Omental fat pad (tissue), 4 donors: ENCODE measurements around the gene SLC9A1. TPM values are rescaled to one million over a fixed set of nuclear protein-coding genes. Genes with fewer than 3 reads are reported as not detected.

ENCODE experiments used
- ATAC-seq: fragments of 150-250 bp; one replicate; pipeline ENCODE4 v1.9.1; 2016; ENCODE audit warnings: mild to moderate bottlenecking, moderate library complexity; ENCODE audit not compliant: low FRiP score
- DNase-seq: peaks from one replicate; pipeline ENCODE4 v3.0.0-alpha.2; 2019; ENCODE audit warnings: low spot score
- CTCF ChIP-seq, 3 donors: fragments of 450-650 bp; IDR thresholded peaks; one replicate each; pipeline ENCODE4 v1.5.1; 2016 to 2017; ENCODE audit warnings: antibody characterized with exemption in 3 of 3, mild to moderate bottlenecking in 3 of 3, moderate library complexity in 2 of 3
- total RNA-seq, 4 donors: library from RNA; depleted of rRNA; stranded (reverse); fragments of >200 nt; gene quantifications; one replicate each; pipeline ENCODE4 v1.1.0, GENCODE V29; 2016

The SLC9A1 gene
- total RNA-seq, 4 donors from 2014 or later, result 6.1 to 12.0 (median 10.0) TPM

GRCh38 chr1:27086628-27087027 lies 68.3 kb downstream of the SLC9A1 start:
- DNase-seq, result no peak
- TF ChIP-seq CTCF (IDR thresholded peaks at IDR 0.05), result no peak
- no peak for ATAC-seq

GRCh38 chr1:27086026-27086425 lies 68.9 kb downstream of the SLC9A1 start:
- DNase-seq, result no peak
- ATAC-seq, result no peak
- TF ChIP-seq CTCF (IDR thresholded peaks at IDR 0.05), result no peak

- DNase-seq, result no peak
- TF ChIP-seq CTCF (IDR thresholded peaks at IDR 0.05), result no peak
- ATAC-seq, result no peak
Observed at GRCh38 chr1:27084107-27084506, 70.8 kb downstream of the SLC9A1 start.

GRCh38 chr1:27077968-27078367 lies 77.0 kb downstream of the SLC9A1 start:
- DNase-seq (no peak), ATAC-seq (peak; percentile 92)
- TF ChIP-seq CTCF (IDR thresholded peaks at IDR 0.05), result no peak

GRCh38 chr1:27076803-27077202 lies 78.1 kb downstream of the SLC9A1 start:
- DNase-seq (no peak), ATAC-seq (no peak)
- no peak for TF ChIP-seq CTCF (IDR thresholded peaks at IDR 0.05)

GRCh38 chr1:27074175-27074780 lies 80.6 kb downstream of the SLC9A1 start:
- no peak for DNase-seq
- no peak for TF ChIP-seq CTCF (IDR thresholded peaks at IDR 0.05)
- no peak for ATAC-seq

GRCh38 chr1:27071049-27071416 lies 83.9 kb downstream of the SLC9A1 start:
- no peak for TF ChIP-seq CTCF (IDR thresholded peaks at IDR 0.05)
- ATAC-seq, result peak; percentile 42
- DNase-seq, result no peak
